ENCODE measurements around the gene PLXNA1.

The PLXNA1 gene

GRCh38 chr3:126982471-126983175 is at the start of gene PLXNA1:
Gene PLXNA1, plus strand, starts transcription at chr3:126983115. Its CDS starts 5,479 bp downstream, at chr3:126988594.
- peak; percentile 80 for DNase-seq (ENCODE audit: low read depth)

GRCh38 chr3:126934031-126934531 is 48.8 kb upstream of the PLXNA1 start:
- no peak for DNase-seq (ENCODE audit: low read depth)

GRCh38 chr3:126934991-126935390 is 47.9 kb upstream of the PLXNA1 start:
- no peak for DNase-seq (ENCODE audit: low read depth)

GRCh38 chr3:126935756-126936509 is 47.0 kb upstream of the PLXNA1 start:
- no peak for DNase-seq (ENCODE audit: low read depth)

DNA sequence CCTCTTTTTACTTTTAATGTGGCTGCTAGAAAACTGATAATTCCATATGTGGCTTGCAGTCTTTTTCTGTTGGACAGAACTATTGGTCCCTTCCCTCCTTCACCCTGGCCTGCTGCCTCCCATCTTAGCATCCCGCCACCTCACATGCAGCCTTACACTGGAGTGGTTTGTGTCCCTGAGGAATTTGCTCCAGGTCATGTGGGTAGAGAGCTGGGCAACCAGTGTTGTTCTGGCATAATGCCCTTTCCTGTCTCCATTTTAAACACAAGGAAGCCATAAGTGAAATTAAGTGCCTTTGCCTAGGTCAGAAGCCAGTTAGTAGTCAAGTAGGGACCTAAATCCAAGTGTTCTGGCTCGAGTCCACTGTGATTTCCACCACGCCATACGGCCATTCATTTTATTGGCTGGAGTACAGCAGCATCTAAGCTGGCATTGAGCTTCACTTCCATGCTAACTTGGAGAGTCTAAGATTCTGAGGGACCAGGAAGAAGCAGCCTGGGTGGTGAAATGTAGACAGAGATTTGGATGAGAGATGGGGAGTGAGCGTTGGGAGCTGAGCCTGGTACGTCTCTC is 46.0 kb upstream of the PLXNA1 start:
- DNase-seq (ENCODE audit: low read depth) = no peak

DNA sequence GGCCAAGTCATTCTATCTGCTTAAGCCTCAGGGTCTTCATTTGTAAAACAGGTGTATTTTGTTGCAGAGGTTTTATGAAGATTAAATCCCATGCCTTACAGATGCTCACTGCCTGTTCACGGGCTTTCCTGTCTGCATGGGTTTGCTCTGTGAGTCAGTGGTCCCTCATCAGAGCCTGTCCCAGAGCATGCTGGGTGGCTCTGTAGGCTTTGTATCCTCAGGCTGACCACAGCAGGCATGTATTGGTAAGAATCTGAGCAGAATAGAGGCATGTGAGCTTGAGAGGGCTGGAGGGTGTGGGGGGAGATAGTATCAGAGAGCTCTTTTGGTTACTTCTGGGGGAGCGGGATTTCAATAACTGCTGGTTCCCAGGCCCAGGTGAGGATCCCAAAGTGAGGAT is 45.4 kb upstream of the PLXNA1 start:
- no peak for DNase-seq (ENCODE audit: low read depth)

DNA sequence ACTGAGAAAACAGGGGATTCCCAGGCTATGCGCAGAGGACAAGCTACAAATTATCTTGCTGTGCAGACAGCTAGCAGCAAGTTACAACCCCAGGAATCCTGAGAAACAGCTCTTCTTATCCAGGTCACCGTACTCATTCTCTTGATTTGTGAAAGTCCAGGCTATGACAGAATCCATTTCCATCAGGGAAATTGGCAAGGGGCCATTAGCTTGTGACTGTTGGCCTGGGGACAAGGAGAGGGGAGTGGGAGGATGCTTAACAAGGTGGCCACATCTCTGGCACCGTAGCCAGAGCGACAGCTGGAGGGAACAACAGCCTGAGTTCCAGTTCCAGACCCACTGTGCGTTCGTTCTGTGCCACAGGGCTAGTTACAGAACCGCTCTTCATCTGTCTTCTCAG is 44.9 kb upstream of the PLXNA1 start:
- DNase-seq (ENCODE audit: low read depth) = no peak

- no peak for DNase-seq (ENCODE audit: low read depth)
These were observed 44.2 kb upstream of the PLXNA1 start for GRCh38 chr3:126938520-126939337.

DNA sequence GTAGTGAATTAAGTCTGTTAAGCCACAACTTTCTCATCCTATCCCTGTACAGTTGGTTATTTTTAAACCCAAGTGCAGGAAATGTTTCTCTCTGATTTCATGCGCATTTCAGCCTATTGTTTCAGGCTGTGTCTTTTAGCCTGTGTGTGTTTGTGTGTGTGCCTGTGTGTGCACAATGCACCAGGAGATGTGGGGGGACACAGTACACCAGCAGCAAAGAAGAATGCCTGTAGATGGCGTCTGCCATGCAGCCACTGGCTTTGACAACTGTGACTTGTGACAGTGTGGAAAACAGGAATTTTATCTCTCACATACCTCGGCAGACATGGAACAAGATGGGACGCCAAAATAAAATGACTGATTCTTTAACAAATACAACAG is 43.6 kb upstream of the PLXNA1 start:
- no peak for DNase-seq (ENCODE audit: low read depth)

- no peak for DNase-seq (ENCODE audit: low read depth)
These were observed 43.2 kb upstream of the PLXNA1 start for GRCh38 chr3:126939733-126940132.

- no peak for DNase-seq (ENCODE audit: low read depth)
These were observed 41.1 kb upstream of the PLXNA1 start for GRCh38 chr3:126941721-126942270.

- no peak for DNase-seq (ENCODE audit: low read depth)
These were observed 38.6 kb upstream of the PLXNA1 start for GRCh38 chr3:126944089-126944965.

GRCh38 chr3:126945171-126945721 is 37.7 kb upstream of the PLXNA1 start:
- DNase-seq (ENCODE audit: low read depth) = no peak

DNA sequence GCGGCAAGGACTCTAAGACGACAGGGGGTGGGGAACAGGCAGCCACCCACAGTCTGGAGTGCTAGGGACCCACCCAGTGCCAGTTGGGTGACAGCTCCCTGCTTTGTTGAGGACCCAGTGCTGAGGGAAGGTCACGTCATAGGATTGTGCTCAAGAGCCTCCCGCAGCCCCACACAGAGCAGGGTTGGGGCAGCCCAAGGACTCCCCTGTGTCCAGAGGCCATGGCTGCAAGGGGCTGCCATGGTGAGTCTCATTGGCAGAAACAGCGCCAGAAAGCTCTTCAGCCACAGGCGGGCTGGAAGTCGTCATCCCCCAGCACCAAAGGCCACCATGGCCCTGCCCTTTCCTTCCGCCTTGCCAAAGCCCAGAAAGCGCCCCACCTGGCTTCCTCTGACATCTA is 37.0 kb upstream of the PLXNA1 start:
- DNase-seq (ENCODE audit: low read depth) = no peak

- no peak for DNase-seq (ENCODE audit: low read depth)
These were observed 36.5 kb upstream of the PLXNA1 start for GRCh38 chr3:126946405-126946804.

GRCh38 chr3:126947429-126947828 is 35.5 kb upstream of the PLXNA1 start:
- no peak for DNase-seq (ENCODE audit: low read depth)

DNA sequence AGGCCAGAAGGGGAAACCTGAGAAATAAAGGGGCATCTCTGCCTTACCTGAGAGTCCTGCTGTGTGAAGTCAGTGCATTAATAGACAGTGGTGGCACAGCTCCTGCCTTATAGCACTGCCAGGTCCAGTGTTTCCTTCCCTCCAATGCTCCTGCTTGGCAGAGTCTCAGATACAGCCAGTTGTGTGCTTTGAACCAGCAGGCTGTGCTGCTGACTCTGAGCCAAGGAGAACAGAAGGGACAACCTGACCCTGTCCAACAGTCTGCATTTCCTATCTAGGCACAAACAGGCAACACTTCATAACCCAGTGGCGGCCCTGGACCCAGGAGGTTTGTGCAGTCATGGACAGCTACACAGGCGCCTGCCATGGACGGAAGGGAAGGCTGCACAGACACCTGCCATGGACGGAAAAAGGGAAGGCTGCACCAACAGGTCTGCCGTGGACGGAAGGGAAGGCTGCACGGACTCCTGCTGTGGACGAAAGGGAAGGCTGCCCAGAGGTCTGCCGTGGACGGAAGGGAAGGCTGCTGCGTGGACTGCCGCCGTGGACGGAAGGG is 33.9 kb upstream of the PLXNA1 start:
- no peak for DNase-seq (ENCODE audit: low read depth)

DNA sequence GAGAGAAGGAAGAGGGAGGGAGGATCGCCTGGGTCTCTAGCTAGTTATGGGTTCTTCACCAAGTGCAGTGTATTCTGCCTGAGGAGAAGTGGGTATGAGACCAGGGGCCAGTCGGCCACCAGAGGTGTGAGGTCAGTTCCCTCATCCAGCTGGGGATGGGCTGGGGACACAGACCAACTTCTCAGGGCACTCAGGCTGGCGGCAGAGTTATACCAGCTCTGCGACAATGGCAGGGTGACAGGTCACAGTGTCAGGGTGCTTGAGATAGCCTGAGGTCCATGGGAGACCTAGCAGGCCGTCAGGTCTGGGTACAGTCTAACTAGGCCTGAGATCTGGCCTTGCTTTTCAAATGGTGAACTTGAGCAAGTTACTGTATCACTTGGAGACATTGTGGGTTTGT is 31.4 kb upstream of the PLXNA1 start:
- no peak for DNase-seq (ENCODE audit: low read depth)

DNA sequence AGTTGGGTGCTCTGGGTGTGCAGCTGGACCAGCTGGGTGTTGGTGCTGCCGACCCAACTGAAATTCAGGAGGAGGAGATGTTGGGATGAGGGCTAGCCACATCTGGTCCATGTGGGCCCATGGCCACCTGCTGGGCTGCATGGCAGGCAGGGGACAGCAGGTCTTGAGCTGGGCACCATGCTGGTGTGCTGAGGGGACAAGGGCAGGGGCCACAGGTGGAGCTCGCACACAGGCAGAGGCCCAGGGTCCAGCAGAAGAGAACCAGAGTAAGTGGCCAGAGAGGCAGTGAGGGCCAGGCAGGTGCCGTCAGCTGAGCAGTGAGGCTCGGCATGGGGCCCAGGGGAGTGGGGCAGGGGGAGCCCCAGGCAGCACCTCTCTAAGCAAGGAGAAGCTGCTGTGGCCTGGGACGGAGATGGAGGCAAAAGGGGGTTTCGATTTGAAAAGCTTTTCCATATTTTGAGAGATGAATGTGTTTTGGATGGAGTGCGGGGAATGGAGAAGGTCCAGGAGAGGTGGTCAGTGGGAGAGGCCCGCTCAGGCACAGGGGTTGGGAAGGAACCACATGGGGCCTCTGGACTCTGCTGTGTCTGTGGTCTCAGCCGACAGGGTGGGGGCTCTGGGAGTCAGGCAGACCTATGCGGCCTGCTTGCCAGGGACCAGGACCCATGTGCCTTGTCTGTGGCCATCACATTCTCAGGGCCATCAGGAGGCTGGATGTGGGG is 30.5 kb upstream of the PLXNA1 start:
- DNase-seq (ENCODE audit: low read depth) = no peak
